DMS 273 treated with DMSO at 0.1 percent for 48 hours (cell line): ENCODE results near the gene TCEAL9.
"Not testable (repeated sequence)": the region's sequence is repeated elsewhere in the genome, so short reads cannot be mapped to it uniquely, and the experiment has no call there.

Experiments used
- DNase-seq: peaks from one replicate; lab custom pipeline; 2025; lab: John Stamatoyannopoulos, UW

The TCEAL9 gene

DNA sequence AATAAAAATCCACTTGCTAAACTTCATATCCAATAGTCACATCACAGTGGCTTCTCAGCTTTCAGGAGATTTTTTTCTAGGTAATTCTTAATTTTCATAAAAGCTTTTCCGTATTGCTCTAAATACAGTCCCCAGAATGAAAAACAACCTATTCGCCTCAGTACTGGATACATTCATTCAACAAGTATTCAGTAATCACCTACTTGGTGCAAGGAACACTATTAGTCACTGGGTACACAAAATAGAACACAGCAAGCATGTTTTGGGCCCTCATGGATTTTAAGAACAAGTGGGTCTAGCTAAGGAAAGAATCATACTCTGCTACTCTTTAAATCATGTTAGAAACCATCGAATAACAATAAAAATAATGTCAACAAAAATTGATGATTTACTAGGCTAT, 17.3 kb downstream of the TCEAL9 start:
- DNase-seq, result no peak

- DNase-seq, result peak; percentile 66
Measured at GRCh38 chrX:103376118-103376978, 20.0 kb downstream of the TCEAL9 start, which contains the start of gene BEX3. Gene BEX3 (plus strand): TSS chrX:103376538. CDS start chrX:103377522, 984 bp downstream.

- no peak for DNase-seq
Measured at GRCh38 chrX:103376979-103377324, 20.6 kb downstream of the TCEAL9 start.

- DNase-seq, result no peak
Measured at GRCh38 chrX:103378990-103379389, 22.7 kb downstream of the TCEAL9 start.

- DNase-seq, result no peak
Measured at GRCh38 chrX:103382877-103383276, 26.6 kb downstream of the TCEAL9 start.

- no peak for DNase-seq
Measured at GRCh38 chrX:103384672-103385071, 28.4 kb downstream of the TCEAL9 start.

GRCh38 chrX:103385283-103385830, 29.1 kb downstream of the TCEAL9 start:
- DNase-seq, result not testable (repeated sequence)

GRCh38 chrX:103386332-103386731, 30.0 kb downstream of the TCEAL9 start:
- no peak for DNase-seq

DNA sequence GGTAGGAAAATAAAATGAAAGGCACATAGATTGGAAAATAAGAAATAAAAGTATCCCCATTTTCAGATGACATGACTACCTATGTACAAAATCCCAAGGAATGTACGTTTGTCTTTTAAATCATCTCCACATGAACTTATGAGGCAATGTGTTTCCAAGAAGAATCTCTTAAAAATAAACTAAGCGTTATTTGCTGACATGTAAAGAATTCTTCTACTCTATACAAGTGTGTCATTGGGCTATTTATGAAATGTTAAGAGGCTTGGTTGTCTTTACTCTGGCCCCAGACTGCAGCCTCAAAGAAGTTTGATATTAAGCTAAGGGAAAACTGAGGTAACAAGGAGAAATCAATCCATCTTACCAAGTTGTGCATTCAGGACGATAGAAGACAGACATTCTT, 37.2 kb downstream of the TCEAL9 start:
- no peak for DNase-seq

GRCh38 chrX:103396186-103396585, 39.9 kb downstream of the TCEAL9 start:
- DNase-seq, result no peak

DNA sequence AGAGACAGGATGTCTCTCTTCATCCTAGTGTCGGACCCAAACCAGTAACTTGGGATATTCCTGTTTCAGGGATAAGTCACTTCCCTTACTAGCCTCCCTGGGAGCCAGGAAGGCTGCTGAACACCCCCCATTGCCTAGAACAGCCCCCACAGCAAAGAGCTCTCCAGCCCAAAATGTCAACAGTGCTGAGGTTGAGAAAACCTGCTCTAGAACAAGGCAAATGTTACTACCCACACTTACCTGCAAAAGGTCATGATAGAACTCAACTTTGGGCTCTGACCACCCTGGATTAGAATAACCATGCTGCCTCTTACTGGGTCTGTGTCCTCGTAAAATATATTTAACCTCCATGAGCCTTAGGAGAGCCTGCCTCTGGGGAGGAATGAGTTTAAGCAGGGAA, 40.4 kb downstream of the TCEAL9 start:
- no peak for DNase-seq

- DNase-seq, result no peak
Measured at GRCh38 chrX:103397707-103398106, 41.4 kb downstream of the TCEAL9 start.

GRCh38 chrX:103398421-103398864, 42.1 kb downstream of the TCEAL9 start:
- no peak for DNase-seq

GRCh38 chrX:103399744-103400143, 43.4 kb downstream of the TCEAL9 start:
- DNase-seq, result no peak

GRCh38 chrX:103400931-103401330, 44.6 kb downstream of the TCEAL9 start:
- DNase-seq, result no peak

- no peak for DNase-seq
Measured at GRCh38 chrX:103404231-103405008, 48.1 kb downstream of the TCEAL9 start.

- DNase-seq, result no peak
Measured at GRCh38 chrX:103405009-103405333, 48.7 kb downstream of the TCEAL9 start.

GRCh38 chrX:103406256-103406655, 50.0 kb downstream of the TCEAL9 start:
- no peak for DNase-seq

GRCh38 chrX:103407776-103408175, 51.5 kb downstream of the TCEAL9 start:
- no peak for DNase-seq
